Upper lobe of right lung (tissue), 1 donor: ENCODE results near the gene C10orf53. TPM values are rescaled to one million over a fixed set of nuclear protein-coding genes. Genes with fewer than 3 reads are reported as not detected.

Source experiments
- ATAC-seq: fragments of 200-7000 bp; cut with Tn5 transposase; one replicate; pipeline ENCODE4 v1.9.1; 2020; ENCODE audit warnings: mild to moderate bottlenecking, moderate library complexity
- DNase-seq: peaks from one replicate; pipeline ENCODE4 v3.0.0-alpha.2; 2020
- H3K27ac ChIP-seq: fragments of 200-600 bp; one replicate; pipeline ENCODE4 v1.8.0; 2022
- H3K27me3 ChIP-seq: fragments of 200-600 bp; one replicate; pipeline ENCODE4 v1.8.0; 2022; ENCODE audit warnings: mild to moderate bottlenecking
- H3K36me3 ChIP-seq: fragments of 200-600 bp; one replicate; pipeline ENCODE4 v1.8.0; 2022
- H3K4me1 ChIP-seq: fragments of 200-600 bp; one replicate; pipeline ENCODE4 v1.8.0; 2022
- H3K4me3 ChIP-seq: fragments of 200-600 bp; one replicate; pipeline ENCODE4 v1.8.0; 2022; ENCODE audit warnings: mild to moderate bottlenecking
- H3K9me3 ChIP-seq: fragments of 200-600 bp; one replicate; pipeline ENCODE4 v1.8.0; 2022
- intact Hi-C: fragments of 100-400 bp; cut with DNase I; formaldehyde crosslinking; loops from one replicate; pipeline ENCODE4 v1.11.0; 2022
- total RNA-seq: library from RNA; stranded (reverse); fragmentation: NEBNext Ultra II Directional; extraction: Animal tissue kit (Norgen Biotek cat#: 25700); gene quantifications from one replicate; pipeline ENCODE4 v1.2.1, GENCODE V29; 2021
- TF ChIP-seq, protein P1 (sequence below): fragments of 200-600 bp; IDR thresholded peaks from one replicate; pipeline ENCODE4 v1.8.0; 2022; ENCODE audit warnings: antibody characterized with exemption
- donor health status: DM: no; HTN: yes; CAD: no; lungs with severe emphysema.

Gene C10orf53
- total RNA-seq, 1 donor from 2014 or later, result not detected

DNA sequence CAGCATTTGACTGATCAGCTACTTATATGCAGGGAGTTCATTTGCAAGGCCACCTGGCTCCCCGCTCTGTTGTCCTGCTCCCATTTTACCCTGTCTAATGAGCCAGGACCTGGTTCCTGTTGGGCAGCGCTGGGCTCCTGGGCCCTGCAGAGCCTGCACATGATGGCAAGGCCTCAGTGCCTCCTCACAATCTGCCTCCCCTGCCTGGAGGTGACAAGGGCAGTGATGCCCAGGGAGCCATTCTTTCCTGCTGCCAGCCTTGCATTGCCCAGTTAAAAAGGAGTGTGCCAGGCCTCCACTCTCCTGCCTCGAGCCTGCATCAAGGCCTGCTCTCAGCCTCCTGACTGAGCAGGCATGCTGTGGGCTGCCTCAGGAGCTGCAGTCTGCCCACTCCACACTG lies 37.1 kb upstream of the C10orf53 start:
- Histone ChIP-seq H3K36me3 (no peaks in the 10 kb centered on the region), H3K27ac (no peak overlapping the region), H3K9me3 (no peaks in the 10 kb centered on the region), H3K4me3 (no peak overlapping the region), H3K27me3 (peaks cover 10% of the 10 kb centered on the region), H3K4me1 (no peaks in the 10 kb centered on the region)
- intact Hi-C loops, result no loop called here
- no peak for ATAC-seq
- TF ChIP-seq, protein P1, sequence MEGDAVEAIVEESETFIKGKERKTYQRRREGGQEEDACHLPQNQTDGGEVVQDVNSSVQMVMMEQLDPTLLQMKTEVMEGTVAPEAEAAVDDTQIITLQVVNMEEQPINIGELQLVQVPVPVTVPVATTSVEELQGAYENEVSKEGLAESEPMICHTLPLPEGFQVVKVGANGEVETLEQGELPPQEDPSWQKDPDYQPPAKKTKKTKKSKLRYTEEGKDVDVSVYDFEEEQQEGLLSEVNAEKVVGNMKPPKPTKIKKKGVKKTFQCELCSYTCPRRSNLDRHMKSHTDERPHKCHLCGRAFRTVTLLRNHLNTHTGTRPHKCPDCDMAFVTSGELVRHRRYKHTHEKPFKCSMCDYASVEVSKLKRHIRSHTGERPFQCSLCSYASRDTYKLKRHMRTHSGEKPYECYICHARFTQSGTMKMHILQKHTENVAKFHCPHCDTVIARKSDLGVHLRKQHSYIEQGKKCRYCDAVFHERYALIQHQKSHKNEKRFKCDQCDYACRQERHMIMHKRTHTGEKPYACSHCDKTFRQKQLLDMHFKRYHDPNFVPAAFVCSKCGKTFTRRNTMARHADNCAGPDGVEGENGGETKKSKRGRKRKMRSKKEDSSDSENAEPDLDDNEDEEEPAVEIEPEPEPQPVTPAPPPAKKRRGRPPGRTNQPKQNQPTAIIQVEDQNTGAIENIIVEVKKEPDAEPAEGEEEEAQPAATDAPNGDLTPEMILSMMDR, result no peak
- DNase-seq, result no peak

DNA sequence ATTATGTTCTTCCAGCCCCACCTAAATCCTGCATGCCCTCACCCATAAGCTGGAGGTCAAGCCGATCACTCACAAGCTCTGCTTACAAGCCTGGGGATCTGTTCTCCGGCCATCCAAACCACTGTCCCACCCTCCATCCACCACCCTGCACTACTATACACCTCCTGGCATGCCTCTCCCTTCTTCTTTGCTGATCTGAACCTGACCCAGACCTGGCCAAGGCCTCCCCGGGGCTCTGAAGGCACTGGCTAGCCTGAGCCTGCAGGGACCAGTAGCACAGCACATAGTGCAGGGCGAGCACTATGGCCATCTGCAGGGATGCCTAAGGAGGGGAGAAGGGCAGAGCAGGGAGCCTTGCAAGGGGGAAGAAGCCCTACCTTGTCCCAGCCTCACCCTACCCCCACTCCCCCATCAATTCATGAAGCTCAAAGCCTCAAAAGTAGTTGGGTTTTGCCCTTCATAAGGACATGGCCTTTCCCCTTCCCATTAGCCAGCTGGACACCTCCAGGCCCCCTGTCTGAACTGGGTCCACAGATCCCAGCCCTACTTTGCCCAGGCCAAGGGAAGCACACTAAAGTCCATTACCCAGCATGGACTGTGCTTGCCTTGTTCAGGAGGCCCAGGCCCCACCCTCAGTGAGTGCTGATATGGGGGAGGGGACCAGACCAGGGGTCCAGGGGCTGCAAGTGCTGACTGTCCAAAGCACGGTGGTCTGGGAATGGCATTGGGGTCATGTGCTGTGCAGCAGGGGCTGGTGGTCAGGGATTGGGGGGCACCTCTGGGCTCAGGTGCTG lies 36.0 kb upstream of the C10orf53 start:
- DNase-seq (no peak), ATAC-seq (no peak)
- intact Hi-C loops, result no loop called here

DNA sequence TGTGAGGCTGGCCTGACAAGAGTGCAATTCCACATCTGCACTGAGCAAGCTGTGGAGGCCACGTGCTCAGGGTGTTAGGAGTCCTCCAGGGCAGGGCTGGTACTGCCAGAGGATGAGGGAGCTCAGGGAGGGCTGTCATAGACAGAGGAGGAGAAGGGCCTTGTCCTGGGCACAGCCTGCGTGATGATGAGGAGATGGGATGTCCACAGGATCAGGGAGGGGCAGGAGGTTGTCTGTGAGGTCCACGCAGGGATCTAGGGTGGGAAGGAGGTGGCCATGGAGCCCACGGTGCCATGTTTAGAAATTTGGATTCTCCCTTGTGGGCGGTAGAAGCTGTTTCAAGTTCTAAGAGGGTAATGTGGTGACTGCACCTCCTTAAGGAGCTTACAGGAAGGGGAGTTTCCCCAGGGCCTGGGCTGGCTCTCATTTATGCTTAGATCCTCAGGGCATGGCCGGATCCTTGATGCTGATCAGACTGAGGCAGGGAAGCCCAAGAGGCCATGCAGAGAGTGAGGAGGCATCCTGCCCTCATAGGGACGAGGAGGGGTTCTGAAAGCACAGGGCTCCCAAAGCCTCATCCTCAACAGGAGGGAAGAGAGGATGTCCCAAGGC lies 35.3 kb upstream of the C10orf53 start:
- Histone ChIP-seq H3K27me3 (peaks cover 10% of the 10 kb centered on the region), H3K4me3 (no peak overlapping the region), H3K36me3 (no peaks in the 10 kb centered on the region), H3K4me1 (no peaks in the 10 kb centered on the region), H3K27ac (no peak overlapping the region), H3K9me3 (no peaks in the 10 kb centered on the region)
- DNase-seq (peak; percentile 22), ATAC-seq (no peak)
- TF ChIP-seq, protein P1, result no peak
- intact Hi-C loops, result no loop called here

More for the DNA sequence above, 36.0 kb upstream of the C10orf53 start:
- Histone ChIP-seq H3K36me3 (no peaks in the 10 kb centered on the region), H3K9me3 (no peaks in the 10 kb centered on the region), H3K4me1 (no peaks in the 10 kb centered on the region), H3K27me3 (peaks cover 10% of the 10 kb centered on the region), H3K27ac (no peak overlapping the region), H3K4me3 (no peak overlapping the region)
- TF ChIP-seq, protein P1, result no peak

DNA sequence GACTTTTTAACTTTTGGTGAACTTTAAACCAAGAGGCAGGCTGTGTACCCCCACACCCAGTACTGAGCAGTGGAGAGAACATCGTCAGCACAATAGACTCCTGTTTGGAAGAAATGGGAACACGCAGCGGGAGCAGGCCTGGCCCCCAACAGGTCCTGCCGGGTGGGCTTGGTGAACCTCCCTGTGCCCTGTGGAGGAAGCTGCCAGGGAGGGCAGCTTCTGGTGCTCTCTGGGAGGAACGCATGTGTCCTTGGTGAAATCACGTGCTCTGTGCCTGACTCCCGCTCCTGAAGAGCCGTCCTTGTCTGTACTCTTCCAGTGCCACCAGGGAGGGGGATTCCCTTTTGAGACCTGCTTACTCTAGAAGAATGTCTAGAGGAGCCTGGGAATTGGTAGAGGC lies 34.0 kb upstream of the C10orf53 start:
- DNase-seq (peak; percentile 18), ATAC-seq (no peak)
- Histone ChIP-seq H3K4me1 (no peaks in the 10 kb centered on the region), H3K27ac (no peak overlapping the region), H3K4me3 (no peak overlapping the region), H3K27me3 (peaks cover 4% of the 10 kb centered on the region), H3K36me3 (no peaks in the 10 kb centered on the region), H3K9me3 (no peaks in the 10 kb centered on the region)
- TF ChIP-seq, protein P1, result no peak
- intact Hi-C loops, result no loop called here

DNA sequence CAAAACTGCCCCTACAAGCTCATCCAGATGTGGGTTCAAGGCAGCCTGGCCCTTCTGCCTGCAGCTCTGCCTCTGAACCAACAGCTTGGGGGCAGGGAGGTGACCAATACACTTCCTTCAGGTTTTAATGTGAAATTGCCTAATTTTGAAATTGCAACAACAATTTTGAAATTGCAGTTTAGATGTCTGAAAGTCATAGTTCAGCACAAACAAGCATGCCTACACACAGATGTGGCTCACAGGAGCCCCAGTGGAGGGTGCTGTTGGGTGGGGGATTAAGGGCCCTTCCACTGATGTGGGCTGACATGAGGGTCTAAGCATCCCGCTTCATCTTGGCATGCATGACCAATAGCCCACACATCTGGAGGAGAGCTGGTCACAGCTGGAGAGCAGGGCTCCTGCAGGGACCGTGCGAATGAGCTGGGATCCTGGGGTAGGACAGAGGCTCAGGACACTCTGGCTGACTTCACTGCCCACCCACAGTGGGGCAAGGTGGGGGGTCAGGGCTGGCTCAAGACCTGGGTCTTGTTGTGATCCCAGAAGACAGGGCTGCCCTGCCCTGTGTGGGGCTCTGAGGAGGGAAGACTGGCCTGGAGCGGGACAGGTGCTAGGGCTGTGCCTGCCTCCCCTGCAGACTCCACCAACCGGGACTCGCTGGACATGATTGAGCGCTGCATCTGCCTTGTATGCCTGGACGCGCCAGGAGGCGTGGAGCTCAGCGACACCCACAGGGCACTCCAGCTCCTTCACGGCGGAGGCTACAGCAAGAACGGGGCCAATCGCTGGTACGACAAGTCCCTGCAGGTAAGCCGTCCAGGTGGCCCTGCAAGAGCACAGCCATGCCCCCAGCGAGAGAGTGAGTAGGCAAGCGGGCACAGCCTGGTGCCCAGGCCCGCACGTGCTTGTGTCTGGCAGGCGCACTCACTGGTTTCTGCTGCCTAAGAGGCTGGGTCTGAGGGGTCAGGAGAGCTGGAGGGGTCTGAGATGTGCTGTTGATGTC lies 33.3 kb upstream of the C10orf53 start:
- H3K27me3 ChIP-seq, result peaks cover 4% of the 10 kb centered on the region
- peak; percentile 52 for DNase-seq
- no peaks in the 10 kb centered on the region for H3K9me3 ChIP-seq
- no peaks in the 10 kb centered on the region for H3K36me3 ChIP-seq
- H3K27ac ChIP-seq, result no peak overlapping the region
- H3K4me1 ChIP-seq, result no peaks in the 10 kb centered on the region
- intact Hi-C loops, result no loop called here
- TF ChIP-seq, protein P1, result no peak
- no peak overlapping the region for H3K4me3 ChIP-seq
- no peak for ATAC-seq
